Measurements from ENCODE around the gene MED8. TPM values are rescaled to one million over a fixed set of nuclear protein-coding genes. Genes with fewer than 3 reads are reported as not detected.

Gene MED8
- total RNA-seq, 4 donors from 2014 or later = 14.9 to 30.8 (median 23.8) TPM

DNA sequence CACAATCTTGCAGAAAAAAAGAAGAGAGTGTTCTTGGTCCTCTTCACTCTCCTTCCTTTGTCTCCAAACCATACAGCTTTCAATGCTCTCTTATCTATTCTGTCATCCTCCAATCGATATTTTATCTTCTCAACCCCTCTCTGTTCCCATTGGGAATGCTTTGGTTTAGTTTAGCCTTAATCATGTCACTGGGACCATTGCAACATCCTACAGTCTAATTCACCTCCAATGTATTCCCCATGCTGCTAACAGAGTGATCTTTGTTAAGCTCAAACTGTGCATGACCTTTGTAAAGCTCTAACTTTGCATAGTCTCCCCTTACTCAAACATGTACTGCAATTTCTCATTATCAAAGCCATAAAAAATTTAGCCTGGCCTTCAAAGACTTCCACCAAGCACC is 49.0 kb downstream of the MED8 start:
- Histone ChIP-seq H3K27ac (no peak overlapping the region), H3K36me3 (no peaks in the 10 kb centered on the region), H3K4me3 (no peak overlapping the region), H3K9me3 (no peaks in the 10 kb centered on the region), H3K4me1 (peaks cover 8 to 14% of the 10 kb centered on the region in 2 donors), H3K27me3 (no peaks in the 10 kb centered on the region)
- ATAC-seq (no peak), DNase-seq (no peak)
- intact Hi-C loops (cut with DNase I; ENCODE audit: low total_unique reads) (no loop called here), in situ Hi-C loops (cut with MboI; ENCODE audit: low sequenced_read_pairs in 4 of 4) (no loop called here)
- TF ChIP-seq POLR2A (IDR thresholded peaks at IDR 0.05) = no peak
- TF ChIP-seq, protein P1, sequence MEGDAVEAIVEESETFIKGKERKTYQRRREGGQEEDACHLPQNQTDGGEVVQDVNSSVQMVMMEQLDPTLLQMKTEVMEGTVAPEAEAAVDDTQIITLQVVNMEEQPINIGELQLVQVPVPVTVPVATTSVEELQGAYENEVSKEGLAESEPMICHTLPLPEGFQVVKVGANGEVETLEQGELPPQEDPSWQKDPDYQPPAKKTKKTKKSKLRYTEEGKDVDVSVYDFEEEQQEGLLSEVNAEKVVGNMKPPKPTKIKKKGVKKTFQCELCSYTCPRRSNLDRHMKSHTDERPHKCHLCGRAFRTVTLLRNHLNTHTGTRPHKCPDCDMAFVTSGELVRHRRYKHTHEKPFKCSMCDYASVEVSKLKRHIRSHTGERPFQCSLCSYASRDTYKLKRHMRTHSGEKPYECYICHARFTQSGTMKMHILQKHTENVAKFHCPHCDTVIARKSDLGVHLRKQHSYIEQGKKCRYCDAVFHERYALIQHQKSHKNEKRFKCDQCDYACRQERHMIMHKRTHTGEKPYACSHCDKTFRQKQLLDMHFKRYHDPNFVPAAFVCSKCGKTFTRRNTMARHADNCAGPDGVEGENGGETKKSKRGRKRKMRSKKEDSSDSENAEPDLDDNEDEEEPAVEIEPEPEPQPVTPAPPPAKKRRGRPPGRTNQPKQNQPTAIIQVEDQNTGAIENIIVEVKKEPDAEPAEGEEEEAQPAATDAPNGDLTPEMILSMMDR (IDR thresholded peaks at IDR 0.05 in 4 of 5, conservative IDR thresholded peaks at IDR 0.05 in 1 of 5) = no peak

DNA sequence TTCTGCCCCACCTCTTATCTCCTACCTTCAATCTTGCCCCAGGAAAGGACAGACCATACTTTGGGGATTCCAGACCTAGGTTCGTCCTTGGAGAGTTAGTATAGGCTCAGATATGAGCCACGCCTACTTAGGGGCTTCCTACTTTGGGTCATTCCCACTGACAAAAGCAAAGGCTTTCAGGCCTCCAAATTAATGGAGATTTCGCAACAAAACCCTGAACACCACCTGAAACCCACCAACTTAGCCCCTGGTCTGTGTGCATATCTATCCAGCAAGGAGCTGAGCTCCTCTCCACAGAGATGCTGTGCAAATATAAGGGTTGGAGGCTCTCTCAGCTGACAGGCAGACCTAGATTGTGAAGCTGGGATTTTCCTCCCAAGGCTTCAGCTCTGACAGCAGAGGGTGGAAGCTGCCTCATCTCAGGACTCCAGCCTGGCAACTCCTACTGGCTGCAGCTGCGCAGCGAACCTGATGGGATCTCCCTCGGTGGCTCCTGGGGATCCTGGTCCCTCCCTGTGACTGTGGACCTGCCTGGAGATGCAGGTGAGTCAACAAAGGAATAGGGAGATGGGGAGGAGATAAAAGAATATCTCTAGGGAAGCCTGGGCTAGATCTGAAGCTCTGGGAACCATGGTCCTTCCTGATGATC is 49.9 kb downstream of the MED8 start:
- in situ Hi-C loops (cut with MboI; ENCODE audit: low sequenced_read_pairs in 4 of 4) (no loop called here), intact Hi-C loops (cut with DNase I; ENCODE audit: low total_unique reads) (no loop called here)

DNA sequence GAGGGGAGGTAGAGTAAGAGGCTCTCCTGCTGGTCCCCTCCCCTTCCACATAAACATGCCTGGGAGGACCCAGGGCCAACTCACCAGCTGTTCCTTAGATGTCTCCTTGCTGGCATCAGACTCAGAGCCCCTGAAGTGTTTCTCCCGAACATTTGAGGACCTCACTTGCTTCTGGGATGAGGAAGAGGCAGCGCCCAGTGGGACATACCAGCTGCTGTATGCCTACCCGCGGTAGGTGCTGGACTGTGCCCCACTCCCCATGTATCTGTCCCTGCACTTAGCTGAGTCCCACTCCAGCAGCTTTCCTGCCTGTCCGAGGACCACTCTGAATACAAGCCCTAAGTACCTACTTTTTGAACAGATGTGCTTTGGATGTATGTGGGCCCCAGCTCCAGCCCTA is 51.6 kb downstream of the MED8 start:
- Histone ChIP-seq H3K9me3 (no peaks in the 10 kb centered on the region), H3K27ac (no peak overlapping the region), H3K4me1 (no peaks in the 10 kb centered on the region), H3K36me3 (no peaks in the 10 kb centered on the region), H3K27me3 (no peaks in the 10 kb centered on the region), H3K4me3 (no peak overlapping the region)
- ATAC-seq = no peak
- intact Hi-C loops (cut with DNase I; ENCODE audit: low total_unique reads) = no loop called here
- in situ Hi-C loops (cut with MboI; ENCODE audit: low sequenced_read_pairs in 4 of 4) = no loop called here
- no peak for DNase-seq
- TF ChIP-seq, protein P1 (IDR thresholded peaks at IDR 0.05 in 4 of 5, conservative IDR thresholded peaks at IDR 0.05 in 1 of 5) = no peak
- TF ChIP-seq POLR2A (IDR thresholded peaks at IDR 0.05) = no peak

More for the DNA sequence above, 49.9 kb downstream of the MED8 start:
- ATAC-seq (no peak), DNase-seq (no peak)
- TF ChIP-seq, protein P1 (IDR thresholded peaks at IDR 0.05 in 4 of 5, conservative IDR thresholded peaks at IDR 0.05 in 1 of 5) = no peak
- no peak for TF ChIP-seq POLR2A (IDR thresholded peaks at IDR 0.05)
- Histone ChIP-seq H3K4me3 (no peak overlapping the region), H3K4me1 (peaks cover 5 to 6% of the 10 kb centered on the region in 2 donors), H3K27ac (no peak overlapping the region), H3K27me3 (no peaks in the 10 kb centered on the region), H3K36me3 (no peaks in the 10 kb centered on the region), H3K9me3 (no peaks in the 10 kb centered on the region)

DNA sequence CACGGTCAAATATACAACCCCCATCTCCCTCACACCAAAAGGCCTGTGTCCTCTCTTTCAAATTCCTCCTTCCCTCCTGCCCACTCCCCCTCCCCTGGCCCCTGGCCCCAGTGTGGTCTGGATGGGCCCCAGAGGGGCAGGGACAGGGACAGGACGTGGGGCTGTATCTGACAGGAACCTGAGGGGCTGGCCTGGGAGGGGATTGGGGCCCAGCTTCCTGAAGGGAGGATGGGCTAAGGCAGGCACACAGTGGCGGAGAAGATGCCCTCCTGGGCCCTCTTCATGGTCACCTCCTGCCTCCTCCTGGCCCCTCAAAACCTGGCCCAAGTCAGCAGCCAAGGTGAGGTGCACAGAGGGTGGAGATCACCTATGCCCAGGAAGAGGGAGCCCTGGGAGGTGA is 52.0 kb downstream of the MED8 start, which contains the start of gene MPL:
Gene MPL (plus strand): TSS at position 231 of the 400 bp plus-strand sequence. CDS start 31 bp downstream, at position 262.
- Histone ChIP-seq H3K27ac (no peak within 1 kb of the TSS), H3K9me3 (no peaks in the 10 kb centered on the region), H3K4me1 (no peaks in the 10 kb centered on the region), H3K27me3 (no peaks in the 10 kb centered on the region), H3K36me3 (no peaks in the 10 kb centered on the region), H3K4me3 (no peak within 1 kb of the TSS)
- TF ChIP-seq POLR2A (IDR thresholded peaks at IDR 0.05) = no peak
- TF ChIP-seq, protein P1 (IDR thresholded peaks at IDR 0.05 in 4 of 5, conservative IDR thresholded peaks at IDR 0.05 in 1 of 5) = no peak
- DNase-seq (no peak), ATAC-seq (no peak)
- intact Hi-C loops (cut with DNase I; ENCODE audit: low total_unique reads) (no loop called here), in situ Hi-C loops (cut with MboI; ENCODE audit: low sequenced_read_pairs in 4 of 4) (no loop called here)
